ENCODE results near the gene MLLT11. TPM values are rescaled to one million over a fixed set of nuclear protein-coding genes. Genes with fewer than 3 reads are reported as not detected.
"Not testable (repeated sequence)": the region's sequence is repeated elsewhere in the genome, so short reads cannot be mapped to it uniquely, and the experiment has no call there.

Gene MLLT11
- total RNA-seq, 1 experiment from 2014 or later: 11.0 TPM

GRCh38 chr1:151054971-151055547 is 5.1 kb upstream of the MLLT11 start:
- DNase-seq (ENCODE audit: low spot score): no peak

GRCh38 chr1:151055581-151055980 is 4.6 kb upstream of the MLLT11 start:
- no peak for DNase-seq (ENCODE audit: low spot score)
- in situ Hi-C loops (cut with HindIII; ENCODE audit: low sequenced_read_pairs): no loop called here

More at GRCh38 chr1:151054971-151055547, 5.1 kb upstream of the MLLT11 start:
- in situ Hi-C loops (cut with HindIII; ENCODE audit: low sequenced_read_pairs): no loop called here

- in situ Hi-C loops (cut with HindIII; ENCODE audit: low sequenced_read_pairs): no loop called here
- DNase-seq (ENCODE audit: low spot score): no peak
Observed at GRCh38 chr1:151056149-151056548, 4.0 kb upstream of the MLLT11 start.

GRCh38 chr1:151058692-151059091 is 1.5 kb upstream of the MLLT11 start:
- DNase-seq (ENCODE audit: low spot score): no peak
- in situ Hi-C loops (cut with HindIII; ENCODE audit: low sequenced_read_pairs): no loop called here

GRCh38 chr1:151059109-151060006 is 839 bp upstream of the MLLT11 start, which contains the start of gene CDC42SE1:
Gene CDC42SE1, minus strand, starts transcription at chr1:151059622. Its CDS starts 3,892 bp downstream, at chr1:151055730.
- in situ Hi-C loops (cut with HindIII; ENCODE audit: low sequenced_read_pairs): no loop called here
- peak; percentile 84 for DNase-seq (ENCODE audit: low spot score)

GRCh38 chr1:151060657-151061421 is 642 bp downstream of the MLLT11 start:
- in situ Hi-C loops (cut with HindIII; ENCODE audit: low sequenced_read_pairs): no loop called here
- DNase-seq (ENCODE audit: low spot score): peak; percentile 71

GRCh38 chr1:151061704-151062103 is 1.5 kb downstream of the MLLT11 start:
- DNase-seq (ENCODE audit: low spot score): peak; percentile 41
- in situ Hi-C loops (cut with HindIII; ENCODE audit: low sequenced_read_pairs): no loop called here

GRCh38 chr1:151062741-151063371 is 2.7 kb downstream of the MLLT11 start:
- peak; percentile 38 for DNase-seq (ENCODE audit: low spot score)
- in situ Hi-C loops (cut with HindIII; ENCODE audit: low sequenced_read_pairs): no loop called here

- in situ Hi-C loops (cut with HindIII; ENCODE audit: low sequenced_read_pairs): no loop called here
- no peak for DNase-seq (ENCODE audit: low spot score)
Observed at GRCh38 chr1:151065089-151065645, 5.0 kb downstream of the MLLT11 start.

GRCh38 chr1:151067185-151067584 is 7.0 kb downstream of the MLLT11 start:
- in situ Hi-C loops (cut with HindIII; ENCODE audit: low sequenced_read_pairs): no loop called here
- DNase-seq (ENCODE audit: low spot score): no peak

- in situ Hi-C loops (cut with HindIII; ENCODE audit: low sequenced_read_pairs): no loop called here
- DNase-seq (ENCODE audit: low spot score): no peak
Observed at GRCh38 chr1:151069103-151069486, 8.9 kb downstream of the MLLT11 start.

- in situ Hi-C loops (cut with HindIII; ENCODE audit: low sequenced_read_pairs): no loop called here
- peak; percentile 95 for DNase-seq (ENCODE audit: low spot score)
Observed at GRCh38 chr1:151070474-151071276, 10.5 kb downstream of the MLLT11 start, which contains the start of gene GABPB2. Gene GABPB2, plus strand, starts transcription at chr1:151070761. Its CDS starts 17,429 bp downstream, at chr1:151088190.

GRCh38 chr1:151072224-151072623 is 12.0 kb downstream of the MLLT11 start:
- no peak for DNase-seq (ENCODE audit: low spot score)
- in situ Hi-C loops (cut with HindIII; ENCODE audit: low sequenced_read_pairs): no loop called here

GRCh38 chr1:151085953-151086559 is 25.9 kb downstream of the MLLT11 start:
- DNase-seq (ENCODE audit: low spot score): no peak
- in situ Hi-C loops (cut with HindIII; ENCODE audit: low sequenced_read_pairs): no loop called here

- in situ Hi-C loops (cut with HindIII; ENCODE audit: low sequenced_read_pairs): loop anchor here (10.0 kb wide), 1 partner anchor 167 kb away; no protein-coding TSS in a partner anchor
- DNase-seq (ENCODE audit: low spot score): not testable (repeated sequence)
Observed at GRCh38 chr1:151097426-151097825, 37.2 kb downstream of the MLLT11 start.

- in situ Hi-C loops (cut with HindIII; ENCODE audit: low sequenced_read_pairs): loop anchor here (10.0 kb wide), 1 partner anchor 167 kb away; no protein-coding TSS in a partner anchor
- DNase-seq (ENCODE audit: low spot score): no peak
Observed at GRCh38 chr1:151098126-151098525, 37.9 kb downstream of the MLLT11 start.

GRCh38 chr1:151104630-151105029 is 44.4 kb downstream of the MLLT11 start:
- DNase-seq (ENCODE audit: low spot score): no peak
- in situ Hi-C loops (cut with HindIII; ENCODE audit: low sequenced_read_pairs): no loop called here

- in situ Hi-C loops (cut with HindIII; ENCODE audit: low sequenced_read_pairs): no loop called here
- DNase-seq (ENCODE audit: low spot score): no peak
Observed at GRCh38 chr1:151106894-151107293, 46.7 kb downstream of the MLLT11 start.

Data from G401 (cell line).